Activated T-cell treated with anti-CD3 and anti-CD28 coated beads, Interleukin-2, amount 50 U/mL, for 4 hours (primary cell): ENCODE data around the gene FAT2. TPM values are rescaled to one million over a fixed set of nuclear protein-coding genes. Genes with fewer than 3 reads are reported as not detected.

ENCODE experiments used
- ATAC-seq, 2 donors: fragments of 200-7000 bp; cut with Tn5 transposase; one replicate each; pipeline ENCODE4 v1.10.0; 2021
- DNase-seq: peaks from one replicate; pipeline ENCODE4 v3.0.0-alpha.2; 2020
- H3K27me3 Mint-ChIP-seq: one replicate; pipeline ENCODE4 v1.8.0; 2021; ENCODE audit warnings: low read depth, mixed read lengths
- H3K36me3 Mint-ChIP-seq: one replicate; pipeline ENCODE4 v1.8.0; 2022; ENCODE audit warnings: mixed read lengths; ENCODE audit not compliant: insufficient read depth
- H3K4me1 Mint-ChIP-seq: one replicate; pipeline ENCODE4 v1.8.0; 2021; ENCODE audit warnings: low read depth, mixed read lengths
- H3K4me3 Mint-ChIP-seq: one replicate; pipeline ENCODE4 v1.8.0; 2021; ENCODE audit warnings: mild to moderate bottlenecking, moderate library complexity, mixed read lengths
- H3K9me3 Mint-ChIP-seq: one replicate; pipeline ENCODE4 v1.8.0; 2021; ENCODE audit warnings: mixed read lengths
- total RNA-seq, 3 donors: library from RNA; stranded (reverse); gene quantifications; one replicate each; pipeline ENCODE4 v1.2.1, GENCODE V29; 2021

The FAT2 gene
- total RNA-seq, 3 donors from 2014 or later: not detected

DNA sequence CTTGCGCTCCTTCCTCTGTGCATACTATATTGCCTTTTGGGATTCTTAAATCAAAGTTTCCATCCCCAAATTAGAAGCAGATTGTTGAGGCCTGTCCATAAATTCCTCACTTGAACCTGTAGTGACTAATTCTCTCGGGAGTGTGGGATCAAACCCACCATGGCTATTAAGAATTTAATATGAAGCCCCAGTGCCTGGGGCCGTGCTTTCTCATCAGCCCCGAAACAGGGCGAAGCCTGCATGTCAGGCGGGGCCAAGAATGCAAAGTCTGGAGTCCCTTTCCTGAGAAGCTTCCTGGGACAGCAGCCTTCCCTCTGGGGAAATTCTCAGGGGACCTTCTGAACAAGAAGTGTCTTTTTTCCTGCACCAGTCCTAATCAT lies 29.3 kb upstream of the FAT2 start:
- Mint-ChIP-seq H3K36me3 (no peaks in the 10 kb centered on the region), H3K27me3 (peaks cover 11% of the 10 kb centered on the region), H3K4me1 (peaks cover 6% of the 10 kb centered on the region), H3K9me3 (no peaks in the 10 kb centered on the region), H3K4me3 (no peak overlapping the region)
- no peak for DNase-seq
- no peak for ATAC-seq

DNA sequence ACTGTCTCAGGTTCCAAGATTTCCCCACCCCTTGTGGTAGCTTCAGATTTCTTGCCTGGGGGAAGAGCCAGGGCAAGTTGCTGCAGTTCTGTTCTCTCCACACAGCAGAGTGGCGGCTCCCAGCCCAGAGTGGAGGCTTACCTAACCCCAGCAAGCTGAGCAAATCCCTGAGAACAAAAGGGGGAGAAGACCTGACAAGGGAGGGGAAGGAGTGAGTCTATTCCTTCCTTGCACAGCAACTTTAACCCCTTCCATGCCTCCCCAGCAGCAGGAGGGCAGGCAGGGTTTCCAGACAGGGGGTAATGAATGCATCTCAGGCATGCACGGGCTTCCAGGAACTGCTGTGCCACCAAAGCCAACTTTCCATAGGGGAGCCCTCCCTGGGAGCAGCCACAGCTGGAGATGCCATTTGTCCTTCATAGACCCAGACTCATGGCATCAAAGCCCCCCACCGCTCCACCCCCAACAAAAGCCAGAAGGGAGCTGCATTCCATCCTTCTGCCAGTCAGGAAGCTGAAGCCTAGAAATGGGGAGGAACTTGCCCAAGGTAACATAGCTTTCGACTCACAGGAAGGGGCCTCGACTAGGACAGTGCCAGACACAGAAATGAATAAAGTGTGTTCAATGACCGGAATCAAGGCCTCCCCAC lies 28.8 kb upstream of the FAT2 start:
- no peak for ATAC-seq
- Mint-ChIP-seq H3K4me3 (no peak overlapping the region), H3K9me3 (no peaks in the 10 kb centered on the region), H3K36me3 (no peaks in the 10 kb centered on the region), H3K27me3 (peaks cover 11% of the 10 kb centered on the region), H3K4me1 (peaks cover 11% of the 10 kb centered on the region)
- DNase-seq: no peak

DNA sequence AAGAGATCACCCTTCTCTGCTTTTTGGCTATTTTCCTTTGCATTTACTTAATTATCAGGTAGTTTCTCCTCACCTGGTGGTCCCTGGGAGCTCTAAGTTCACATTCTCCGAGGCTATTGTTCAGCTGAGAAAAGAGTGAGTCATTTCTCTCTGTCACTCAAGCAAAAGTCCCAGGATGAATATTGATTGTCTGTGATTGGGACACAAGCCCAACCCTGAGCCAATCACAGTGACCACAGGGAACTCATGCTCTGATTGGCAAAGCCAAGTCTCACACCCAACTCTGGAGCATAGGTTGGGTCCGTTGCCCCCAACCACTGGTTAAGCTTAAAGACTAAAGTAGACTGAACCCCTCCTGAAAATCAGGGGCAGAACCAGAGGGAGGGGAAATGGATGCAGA lies 27.8 kb upstream of the FAT2 start:
- DNase-seq (no peak), ATAC-seq (no peak)
- Mint-ChIP-seq H3K27me3 (peaks cover 11% of the 10 kb centered on the region), H3K36me3 (no peaks in the 10 kb centered on the region), H3K4me1 (peaks cover 21% of the 10 kb centered on the region), H3K4me3 (no peak overlapping the region), H3K9me3 (no peaks in the 10 kb centered on the region)

DNA sequence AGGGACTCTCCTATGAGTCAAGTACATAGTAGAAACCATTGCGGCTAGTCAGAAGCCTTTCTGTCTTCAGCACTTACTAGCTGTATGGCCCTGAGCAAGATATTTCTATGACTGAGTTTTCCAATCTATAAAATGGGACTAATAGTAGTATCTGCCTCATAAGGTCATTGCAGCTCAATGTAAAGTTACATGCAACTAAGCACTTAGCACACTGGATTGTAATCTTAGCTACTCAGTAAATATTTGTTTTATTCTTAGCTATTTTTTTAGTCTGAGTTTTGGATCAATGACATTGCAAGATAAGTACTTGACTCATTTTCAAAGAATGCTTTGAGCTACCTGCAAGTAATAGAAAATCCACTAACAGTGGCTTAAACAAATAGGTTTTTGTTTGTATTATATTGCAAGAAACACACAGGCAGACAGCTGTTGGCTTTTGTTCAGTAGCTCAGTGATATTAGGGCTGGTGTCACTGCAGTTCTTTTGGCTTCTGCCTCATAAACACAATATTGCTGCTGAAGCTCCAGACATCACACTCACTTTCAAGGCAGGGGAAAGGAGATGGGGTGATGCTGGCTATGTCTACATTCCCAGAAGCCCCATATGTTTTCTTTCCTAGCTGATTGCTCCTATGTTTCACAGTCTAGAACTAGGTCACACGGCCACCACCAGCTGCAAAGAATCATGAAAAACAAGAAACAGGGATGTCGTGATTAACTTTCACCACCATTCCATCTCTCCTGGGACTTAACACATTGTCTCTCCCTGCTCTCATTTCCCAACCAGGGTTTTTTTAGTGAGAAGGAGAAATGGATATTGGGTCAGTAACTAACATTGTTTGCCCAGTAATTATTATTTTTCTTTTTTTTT lies 26.9 kb upstream of the FAT2 start:
- H3K4me1 Mint-ChIP-seq: peaks cover 30% of the 10 kb centered on the region
- no peak for DNase-seq
- H3K4me3 Mint-ChIP-seq: no peak overlapping the region
- H3K9me3 Mint-ChIP-seq: no peaks in the 10 kb centered on the region
- H3K36me3 Mint-ChIP-seq: no peaks in the 10 kb centered on the region
- no peak for ATAC-seq
- H3K27me3 Mint-ChIP-seq: peaks cover 11% of the 10 kb centered on the region

DNA sequence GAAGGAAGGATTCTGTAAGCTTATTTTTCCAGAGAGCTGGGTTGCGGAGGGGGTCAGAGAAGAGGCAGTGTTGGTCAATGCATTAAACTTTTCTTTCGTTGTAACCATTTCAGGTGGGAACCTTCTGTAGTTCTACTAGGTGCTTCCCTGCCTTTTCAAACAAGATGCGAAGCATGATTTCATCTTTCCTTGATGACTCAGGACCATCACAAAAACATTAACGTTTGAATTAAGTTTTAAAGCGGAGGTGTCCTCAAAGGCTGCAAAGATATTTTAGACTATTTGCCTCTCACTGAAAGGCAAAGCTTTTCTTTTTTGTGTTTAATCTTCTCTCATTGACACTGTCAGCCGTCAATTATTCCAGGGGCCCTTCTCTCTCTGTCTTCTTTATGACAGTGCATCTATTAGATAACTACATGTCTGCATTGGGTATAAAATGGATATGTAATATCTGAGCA lies 26.3 kb upstream of the FAT2 start:
- Mint-ChIP-seq H3K4me1 (peaks cover 35% of the 10 kb centered on the region), H3K4me3 (no peak overlapping the region), H3K9me3 (no peaks in the 10 kb centered on the region), H3K27me3 (peaks cover 10% of the 10 kb centered on the region), H3K36me3 (no peaks in the 10 kb centered on the region)
- ATAC-seq: no peak
- DNase-seq: no peak

DNA sequence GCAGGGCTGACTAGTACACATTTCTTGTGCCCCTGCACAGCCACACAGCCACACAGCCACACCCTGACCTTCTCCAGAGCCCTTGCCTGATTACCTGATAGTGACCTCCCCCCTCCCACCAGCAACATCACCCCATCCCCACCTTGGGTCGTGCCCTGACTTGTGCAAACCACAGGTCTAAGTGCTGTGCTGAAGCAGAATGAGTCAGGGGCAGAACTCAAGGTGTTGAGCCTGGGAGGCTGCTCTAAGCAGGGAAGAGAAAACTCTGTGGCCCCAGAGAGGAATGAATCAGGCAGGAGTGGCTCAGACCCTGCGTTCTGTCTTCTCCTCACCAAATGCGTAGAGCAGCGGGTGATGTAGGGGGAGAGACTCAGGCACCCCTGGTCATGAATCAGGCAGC lies 24.3 kb upstream of the FAT2 start:
- Mint-ChIP-seq H3K9me3 (no peaks in the 10 kb centered on the region), H3K4me3 (no peak overlapping the region), H3K27me3 (no peaks in the 10 kb centered on the region), H3K4me1 (peaks cover 44% of the 10 kb centered on the region), H3K36me3 (no peaks in the 10 kb centered on the region)
- peak in 1 of 2 donors; percentile 61 for ATAC-seq
- no peak for DNase-seq

DNA sequence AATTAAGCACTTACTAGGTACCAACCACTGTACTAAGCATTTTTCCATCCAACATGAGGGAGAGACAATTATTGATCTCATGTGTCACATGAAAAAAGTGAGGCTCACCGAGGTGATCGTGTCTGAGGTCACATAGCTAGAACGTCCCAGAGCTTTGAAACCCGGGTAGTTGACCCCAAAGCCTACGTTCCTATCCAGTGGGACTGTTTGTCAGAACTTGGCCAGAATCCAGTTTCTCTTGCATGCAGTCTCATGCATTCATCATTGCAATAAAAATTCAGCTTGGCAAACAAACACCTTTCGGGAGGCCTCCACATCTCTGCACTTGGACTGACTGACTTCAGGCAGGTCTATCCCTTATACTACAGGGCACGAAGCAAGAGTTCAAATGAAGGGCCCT lies 23.4 kb upstream of the FAT2 start:
- Mint-ChIP-seq H3K4me3 (no peak overlapping the region), H3K27me3 (no peaks in the 10 kb centered on the region), H3K9me3 (no peaks in the 10 kb centered on the region), H3K36me3 (no peaks in the 10 kb centered on the region), H3K4me1 (peaks cover 44% of the 10 kb centered on the region)
- ATAC-seq: no peak
- no peak for DNase-seq

DNA sequence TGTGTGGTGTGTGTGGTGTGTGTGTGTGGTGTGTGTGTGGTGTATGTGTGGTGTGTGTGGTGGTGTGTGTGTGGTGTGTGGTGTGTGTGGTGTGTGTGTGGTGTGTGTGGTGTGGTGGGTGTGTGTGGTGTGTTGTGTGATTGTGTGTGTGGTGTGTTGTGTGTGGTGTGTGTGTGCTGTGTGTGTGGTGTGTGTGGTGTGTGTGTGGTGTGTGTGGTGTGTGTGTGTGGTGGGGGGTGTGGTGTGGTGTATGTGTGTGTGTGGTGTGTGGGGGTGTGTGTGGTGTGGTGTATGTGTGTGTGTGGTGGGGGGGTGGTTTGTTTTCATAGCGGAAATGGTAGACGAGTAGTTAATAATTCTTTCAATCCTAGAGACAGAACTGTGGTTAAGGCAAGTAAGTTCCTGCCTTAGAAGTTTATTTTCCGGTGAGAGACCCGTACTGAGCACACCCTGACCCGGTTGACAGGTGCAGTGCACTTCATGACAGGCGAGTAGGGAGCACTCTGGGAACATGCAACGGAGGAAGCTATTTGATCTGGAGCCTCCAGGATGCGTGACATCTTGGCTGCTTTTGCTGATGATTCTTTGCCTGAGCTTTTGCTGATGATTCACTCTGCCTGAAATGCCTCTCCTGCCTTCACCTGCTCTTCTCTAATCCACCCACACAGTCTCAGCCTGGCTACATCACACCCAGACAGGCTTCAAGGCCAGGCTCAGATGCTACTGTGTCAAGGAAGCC lies 21.7 kb upstream of the FAT2 start:
- peaks cover 4% of the 10 kb centered on the region for H3K9me3 Mint-ChIP-seq
- peak; percentile 80 to 84 for ATAC-seq
- peak overlapping the region; percentile 34 for H3K4me3 Mint-ChIP-seq
- H3K36me3 Mint-ChIP-seq: no peaks in the 10 kb centered on the region
- peaks cover 44% of the 10 kb centered on the region for H3K4me1 Mint-ChIP-seq
- DNase-seq: no peak
- H3K27me3 Mint-ChIP-seq: no peaks in the 10 kb centered on the region

DNA sequence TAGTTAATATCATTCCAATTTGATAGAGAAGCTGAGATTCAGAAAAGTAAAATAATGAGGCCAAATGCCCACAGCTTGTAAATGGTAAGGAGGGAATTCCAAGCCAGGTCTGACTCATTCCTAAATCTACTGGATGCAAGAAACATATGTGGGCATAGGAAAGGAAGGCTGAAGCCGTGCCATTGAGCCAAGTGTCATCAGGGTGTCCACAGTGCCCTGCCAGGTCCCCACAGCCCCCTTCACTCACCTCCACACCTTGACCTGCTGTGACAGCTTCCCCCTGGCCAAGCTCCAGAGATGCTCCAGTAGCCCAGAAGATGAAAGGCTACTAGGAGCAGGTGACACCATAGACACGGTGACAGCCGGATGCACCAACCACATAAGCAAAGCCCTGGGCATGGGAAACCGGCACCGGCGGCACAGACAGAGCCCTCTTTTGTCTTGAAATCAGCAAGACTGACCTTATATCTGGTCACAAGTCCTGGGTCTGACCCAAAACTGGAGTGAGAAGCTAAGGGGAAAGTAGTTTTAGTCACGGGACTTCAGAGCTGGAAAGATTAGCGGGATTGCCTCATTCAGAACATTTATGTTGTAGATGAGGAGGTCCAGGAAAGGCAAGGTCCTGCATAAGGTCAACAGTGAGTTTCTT lies 20.1 kb upstream of the FAT2 start:
- H3K36me3 Mint-ChIP-seq: no peaks in the 10 kb centered on the region
- ATAC-seq (no peak), DNase-seq (no peak)
- peaks cover 4% of the 10 kb centered on the region for H3K9me3 Mint-ChIP-seq
- peaks cover 44% of the 10 kb centered on the region for H3K4me1 Mint-ChIP-seq
- H3K4me3 Mint-ChIP-seq: no peak overlapping the region
- no peaks in the 10 kb centered on the region for H3K27me3 Mint-ChIP-seq

DNA sequence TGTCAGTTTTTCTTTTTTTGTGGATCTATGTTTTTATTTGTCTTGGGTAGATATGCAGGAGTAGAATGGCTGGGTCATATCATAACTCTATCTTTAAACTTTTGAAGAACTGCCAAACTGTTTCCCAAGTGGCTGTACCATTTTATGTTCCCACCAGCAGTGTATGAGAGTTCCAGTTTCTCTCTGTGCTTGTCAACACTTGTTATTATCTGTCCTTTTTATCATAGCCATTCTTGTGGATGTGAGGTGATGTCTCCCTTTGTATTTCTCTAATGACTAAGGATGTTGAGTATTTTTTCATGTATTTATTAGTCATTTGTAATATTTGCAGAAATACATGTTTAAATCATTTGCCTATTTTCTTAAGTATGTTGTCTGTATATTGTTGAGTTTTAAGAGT lies 17.4 kb upstream of the FAT2 start:
- Mint-ChIP-seq H3K36me3 (no peaks in the 10 kb centered on the region), H3K27me3 (no peaks in the 10 kb centered on the region)
- ATAC-seq: no peak

DNA sequence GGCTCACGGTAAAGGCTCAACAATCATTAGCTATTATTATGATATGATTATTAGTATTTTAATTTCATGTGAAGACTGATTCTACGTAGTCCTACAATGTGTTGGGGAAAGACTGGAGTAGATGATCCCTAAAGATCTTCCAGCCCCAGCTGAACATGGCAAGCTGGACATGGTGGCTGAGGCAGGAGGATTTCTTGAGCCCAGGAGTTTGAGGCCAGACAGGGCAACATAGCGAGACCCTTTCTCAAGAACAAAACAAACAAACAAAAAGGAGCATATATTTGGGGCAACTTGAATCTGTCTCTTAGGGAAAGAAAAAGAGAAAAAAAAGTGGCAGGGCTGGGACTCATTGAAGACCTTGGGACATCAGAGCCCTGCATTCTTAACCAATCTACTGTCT lies 16.2 kb upstream of the FAT2 start:
- peaks cover 1% of the 10 kb centered on the region for H3K27me3 Mint-ChIP-seq
- H3K4me3 Mint-ChIP-seq: no peak overlapping the region
- ATAC-seq (no peak), DNase-seq (no peak)
- H3K9me3 Mint-ChIP-seq: peaks cover 4% of the 10 kb centered on the region
- peaks cover 11% of the 10 kb centered on the region for H3K4me1 Mint-ChIP-seq
- H3K36me3 Mint-ChIP-seq: no peaks in the 10 kb centered on the region

More for the DNA sequence above, 17.4 kb upstream of the FAT2 start:
- Mint-ChIP-seq H3K9me3 (peaks cover 4% of the 10 kb centered on the region), H3K4me3 (no peak overlapping the region), H3K4me1 (peaks cover 22% of the 10 kb centered on the region)
- no peak for DNase-seq

DNA sequence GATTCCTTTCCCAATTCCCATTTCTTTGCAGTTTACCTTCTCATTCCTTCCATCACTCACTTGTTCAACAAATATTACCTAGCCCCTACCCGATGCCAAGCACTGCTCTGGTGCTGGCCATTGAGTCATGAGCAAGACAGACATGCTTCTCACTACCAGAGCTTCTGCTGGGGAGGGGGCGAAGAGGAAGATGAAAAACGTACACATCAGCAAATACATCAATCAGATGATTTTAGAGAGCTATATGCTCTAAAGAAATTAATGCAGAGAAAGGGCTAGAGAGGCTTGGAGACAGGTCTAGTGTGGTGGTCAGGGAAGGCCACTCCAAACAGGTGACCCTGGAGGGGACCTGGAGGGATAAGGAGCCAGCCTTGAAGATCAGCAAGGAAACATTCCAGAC lies 14.4 kb upstream of the FAT2 start:
- no peak for DNase-seq
- Mint-ChIP-seq H3K9me3 (peaks cover 4% of the 10 kb centered on the region), H3K27me3 (peaks cover 1% of the 10 kb centered on the region), H3K4me3 (no peak overlapping the region), H3K36me3 (no peaks in the 10 kb centered on the region), H3K4me1 (peaks cover 3% of the 10 kb centered on the region)
- ATAC-seq: no peak

DNA sequence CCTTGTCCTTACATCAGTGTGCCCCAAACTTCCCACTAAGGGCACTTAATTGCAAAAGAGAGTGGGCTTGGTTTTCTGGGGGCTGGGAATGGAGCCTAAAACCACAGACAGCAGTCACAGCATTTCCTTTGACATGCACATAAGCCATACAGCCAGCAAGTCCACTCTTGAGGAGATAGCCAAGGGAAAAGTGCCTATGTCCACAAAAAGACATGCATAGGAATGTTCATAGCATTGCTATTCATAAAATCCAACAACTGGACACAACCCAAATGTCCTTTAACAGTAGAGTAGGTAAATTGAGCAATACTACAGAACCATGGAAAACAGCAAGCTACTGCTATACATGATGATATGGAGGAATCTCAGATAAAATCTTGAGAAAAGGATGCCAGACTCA lies 11.7 kb upstream of the FAT2 start:
- Mint-ChIP-seq H3K36me3 (no peaks in the 10 kb centered on the region), H3K27me3 (peaks cover 1% of the 10 kb centered on the region), H3K4me1 (peaks cover 3% of the 10 kb centered on the region), H3K4me3 (no peak overlapping the region), H3K9me3 (no peaks in the 10 kb centered on the region)
- ATAC-seq (no peak), DNase-seq (no peak)

DNA sequence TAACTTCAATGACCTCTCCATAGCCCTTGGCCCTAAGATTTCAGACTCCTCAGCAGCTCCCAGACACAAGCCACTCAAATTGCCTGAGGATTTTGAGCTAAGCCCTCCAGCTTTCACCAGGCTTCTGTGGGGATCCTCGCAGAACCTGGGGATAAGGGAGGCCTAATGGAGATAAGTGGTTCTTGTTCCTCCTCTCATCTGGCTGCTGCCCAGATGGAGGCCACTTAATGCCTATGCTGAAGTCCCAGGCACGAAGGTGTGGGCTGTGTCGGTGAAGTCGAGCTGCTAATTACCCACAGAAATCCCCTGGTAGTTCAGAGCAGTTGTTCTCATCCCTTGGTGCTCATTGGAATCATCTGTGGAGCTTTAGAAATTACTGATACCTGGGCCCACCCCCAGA lies 10.3 kb upstream of the FAT2 start:
- DNase-seq (no peak), ATAC-seq (no peak)
- peaks cover 3% of the 10 kb centered on the region for H3K4me1 Mint-ChIP-seq
- peaks cover 1% of the 10 kb centered on the region for H3K27me3 Mint-ChIP-seq
- no peaks in the 10 kb centered on the region for H3K9me3 Mint-ChIP-seq
- H3K4me3 Mint-ChIP-seq: no peak overlapping the region
- H3K36me3 Mint-ChIP-seq: no peaks in the 10 kb centered on the region
